Measurements from ENCODE around the gene ASTN2. TPM values are rescaled to one million over a fixed set of nuclear protein-coding genes. Genes with fewer than 3 reads are reported as not detected.
"Not testable (repeated sequence)": the region's sequence is repeated elsewhere in the genome, so short reads cannot be mapped to it uniquely, and the experiment has no call there.

The ASTN2 gene
- total RNA-seq, 2 donors from 2014 or later: 3.1 to 4.9 TPM

DNA sequence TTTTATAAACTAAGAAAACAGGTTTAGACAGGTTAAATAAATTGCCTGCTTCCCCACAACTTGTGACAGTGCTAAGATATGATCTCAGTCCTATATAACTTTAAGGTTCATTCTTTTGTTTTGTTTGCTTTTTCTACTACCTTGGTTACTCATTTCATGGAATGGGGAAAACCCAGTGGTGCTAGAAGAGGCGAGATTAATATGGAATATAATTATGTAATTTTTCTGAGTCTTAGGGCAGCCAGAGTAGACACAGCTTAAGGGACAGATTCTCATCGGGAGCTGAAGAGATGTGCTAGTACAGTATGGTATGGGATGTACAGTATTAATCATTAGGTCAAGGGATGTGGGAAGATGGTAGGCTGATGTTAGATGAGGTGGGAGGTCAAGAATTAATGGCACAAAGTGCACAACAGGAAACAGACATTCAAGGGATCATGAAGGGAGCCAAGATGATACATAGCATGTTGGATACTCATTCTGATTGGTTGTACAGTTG is 721.6 kb downstream of the ASTN2 start:
- ATAC-seq (peak; percentile 60), DNase-seq (no peak)
- intact Hi-C loops (cut with DNase I, micrococcal nuclease): no loop called here

GRCh38 chr9:116692616-116693015 is 722.2 kb downstream of the ASTN2 start:
- DNase-seq (no peak), ATAC-seq (peak; percentile 39)
- intact Hi-C loops (cut with DNase I, micrococcal nuclease): no loop called here

- DNase-seq (no peak), ATAC-seq (no peak)
- intact Hi-C loops (cut with DNase I, micrococcal nuclease): no loop called here
Observed at GRCh38 chr9:116691607-116692006, 723.2 kb downstream of the ASTN2 start.

DNA sequence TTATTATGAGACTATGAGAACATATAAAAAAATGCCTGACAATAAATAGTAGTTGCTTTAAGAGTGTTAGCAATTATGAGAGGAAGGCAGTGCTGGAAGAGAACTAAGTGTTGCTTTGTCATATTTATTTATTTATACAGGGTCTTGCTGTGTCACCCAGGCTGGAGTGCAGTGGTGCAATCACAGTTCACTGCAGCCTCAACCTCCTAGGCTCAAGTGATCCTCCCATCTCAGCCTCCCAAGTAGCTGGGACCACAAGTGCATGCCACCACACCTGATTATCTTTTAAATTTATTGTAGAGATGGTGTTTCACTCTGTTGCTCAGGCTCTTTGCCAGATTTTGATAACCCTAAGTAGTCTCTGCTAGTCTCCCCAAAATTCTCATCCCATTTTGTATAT is 724.1 kb downstream of the ASTN2 start:
- ATAC-seq; DNase-seq; intact Hi-C loops (cut with DNase I, micrococcal nuclease): not testable (repeated sequence)

GRCh38 chr9:116689486-116690032 is 725.3 kb downstream of the ASTN2 start:
- intact Hi-C loops (cut with DNase I, micrococcal nuclease): no loop called here
- ATAC-seq: peak; percentile 34
- DNase-seq: no peak

- intact Hi-C loops (cut with DNase I, micrococcal nuclease): no loop called here
- ATAC-seq: no peak
- no peak for DNase-seq
Observed at GRCh38 chr9:116688806-116689485, 725.9 kb downstream of the ASTN2 start.

- ATAC-seq: peak; percentile 15
- peak in 1 of 2 donors; percentile 15 for DNase-seq
- intact Hi-C loops (cut with DNase I, micrococcal nuclease): no loop called here
Observed at GRCh38 chr9:116687754-116688135, 727.1 kb downstream of the ASTN2 start.

DNA sequence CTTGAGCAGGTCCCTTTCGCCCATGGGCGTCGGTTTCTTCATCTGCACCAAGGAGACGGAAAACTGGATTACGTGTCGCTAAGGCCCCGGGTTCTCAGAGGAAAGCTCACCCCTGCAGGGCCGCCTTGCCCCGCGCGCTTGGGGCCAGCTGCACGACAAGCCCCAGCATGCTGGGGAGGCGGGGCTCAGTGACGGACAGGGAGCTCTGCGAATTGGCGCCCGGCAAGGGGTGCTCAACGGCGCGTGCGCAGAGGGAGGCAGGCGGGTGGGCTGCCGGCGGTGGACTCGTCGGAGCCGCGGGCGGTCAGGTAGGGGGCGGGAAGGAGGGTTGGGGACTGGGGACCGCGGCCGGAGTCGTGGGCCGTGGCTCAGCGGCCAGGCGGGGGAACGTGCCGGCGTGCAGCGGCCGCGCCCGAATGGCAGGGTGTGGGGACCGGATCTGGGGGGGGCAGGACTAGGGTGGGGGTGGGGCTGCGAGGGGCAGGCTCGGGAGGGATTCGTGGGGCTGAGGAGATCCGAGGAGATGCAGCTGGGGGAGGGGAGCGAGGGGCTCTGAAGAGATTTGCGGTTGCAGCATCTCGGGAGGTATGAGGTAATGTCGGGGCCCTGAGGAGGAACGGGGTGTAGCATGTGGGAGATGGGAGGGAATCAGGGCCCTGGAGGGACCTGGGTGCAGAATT is 727.6 kb downstream of the ASTN2 start, which contains the start of gene TRIM32:
TSS of gene TRIM32 (plus strand) at position 232 of the 680 bp plus-strand sequence. CDS start 10,438 bp downstream, outside the sequence.
- intact Hi-C loops (cut with DNase I, micrococcal nuclease): no loop called here
- DNase-seq (peak; percentile 90 to 94), ATAC-seq (peak; percentile 96)

DNA sequence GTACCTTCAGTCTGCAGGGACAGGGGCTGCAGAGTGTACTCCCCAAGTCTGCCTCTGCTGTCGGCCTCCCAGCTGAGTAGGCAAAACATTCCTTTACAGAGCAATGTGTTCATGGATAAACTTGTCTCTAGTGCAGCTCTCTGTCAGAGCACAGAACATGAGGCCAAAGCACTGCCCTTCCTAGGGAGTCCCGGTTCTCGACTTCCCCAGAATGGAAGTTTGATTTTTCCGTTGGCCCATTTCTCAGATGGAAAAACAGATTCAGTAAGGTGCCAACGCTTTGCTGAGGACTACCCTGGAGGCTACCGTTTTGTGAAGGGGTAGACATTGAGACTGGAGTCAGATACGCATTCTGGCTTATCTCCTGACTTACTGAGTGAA is 728.2 kb downstream of the ASTN2 start:
- peak in 1 of 2 donors; percentile 14 for DNase-seq

DNA sequence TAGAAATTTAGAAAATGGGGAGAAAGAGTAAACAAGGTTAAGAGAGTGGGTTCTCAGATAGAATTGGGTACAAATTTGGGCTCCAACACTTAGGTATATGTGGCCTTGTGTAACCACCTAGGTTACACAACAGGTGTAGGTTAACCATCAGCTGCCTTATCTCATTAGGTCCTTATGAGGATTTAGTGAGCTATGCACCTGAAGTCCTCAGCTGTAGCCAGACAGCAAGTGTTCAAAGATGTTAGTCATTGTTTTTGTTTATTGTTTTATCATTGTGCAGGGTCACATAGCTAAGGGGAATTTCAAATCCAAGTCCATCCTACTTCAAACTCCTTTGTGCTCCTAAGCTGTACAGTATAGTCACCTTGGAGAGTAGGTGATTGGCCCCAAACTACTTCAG is 728.7 kb downstream of the ASTN2 start:
- ATAC-seq: no peak
- intact Hi-C loops (cut with DNase I, micrococcal nuclease): no loop called here
- DNase-seq: no peak

More for the DNA sequence above, 728.2 kb downstream of the ASTN2 start:
- peak; percentile 31 for ATAC-seq
- intact Hi-C loops (cut with DNase I, micrococcal nuclease): no loop called here

GRCh38 chr9:116685166-116685565 is 729.7 kb downstream of the ASTN2 start:
- no peak for ATAC-seq
- no peak for DNase-seq
- intact Hi-C loops (cut with DNase I, micrococcal nuclease): no loop called here

GRCh38 chr9:116683535-116683934 is 731.3 kb downstream of the ASTN2 start:
- DNase-seq (no peak), ATAC-seq (no peak)
- intact Hi-C loops (cut with DNase I, micrococcal nuclease): no loop called here

- intact Hi-C loops (cut with DNase I, micrococcal nuclease): no loop called here
- DNase-seq: no peak
- ATAC-seq: no peak
Observed at GRCh38 chr9:116674210-116674980, 740.5 kb downstream of the ASTN2 start.

DNA sequence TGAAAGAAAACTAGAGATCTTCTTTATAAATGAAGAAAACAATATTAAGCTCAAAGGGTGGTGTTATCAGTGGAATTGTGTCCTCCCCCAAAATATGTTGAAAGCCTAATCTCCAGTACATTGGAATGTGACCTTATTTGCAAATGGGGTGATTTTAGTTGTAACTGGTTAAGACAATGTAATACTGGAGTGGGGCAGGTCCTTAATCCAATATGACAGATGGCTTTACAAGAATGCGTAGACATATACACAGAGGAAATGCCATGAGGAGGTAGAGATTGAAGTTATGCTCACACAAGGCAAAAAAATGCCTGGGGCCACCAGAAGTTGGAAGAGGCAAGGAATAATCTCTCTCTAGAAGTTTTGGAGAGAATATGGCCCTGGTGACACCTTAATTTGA is 741.5 kb downstream of the ASTN2 start:
- intact Hi-C loops (cut with DNase I, micrococcal nuclease): no loop called here
- no peak for ATAC-seq

GRCh38 chr9:116671605-116672004 is 743.3 kb downstream of the ASTN2 start:
- no peak for DNase-seq
- ATAC-seq: no peak
- intact Hi-C loops (cut with DNase I, micrococcal nuclease): no loop called here

More for the DNA sequence above, 741.5 kb downstream of the ASTN2 start:
- DNase-seq: no peak

GRCh38 chr9:116668970-116669695 is 745.7 kb downstream of the ASTN2 start:
- no peak for DNase-seq
- no peak for ATAC-seq
- intact Hi-C loops (cut with DNase I, micrococcal nuclease): no loop called here

- peak; percentile 70 for ATAC-seq
Observed at GRCh38 chr9:116663581-116663980, 751.3 kb downstream of the ASTN2 start.

GRCh38 chr9:116662646-116663310 is 752.1 kb downstream of the ASTN2 start:
- no peak for ATAC-seq
- DNase-seq: no peak
- intact Hi-C loops (cut with DNase I, micrococcal nuclease): no loop called here

More at GRCh38 chr9:116663581-116663980, 751.3 kb downstream of the ASTN2 start:
- intact Hi-C loops (cut with DNase I, micrococcal nuclease): no loop called here
- no peak for DNase-seq
